Thoracic aorta (tissue), 2 donors: ENCODE results near the gene NEK8. TPM values are rescaled to one million over a fixed set of nuclear protein-coding genes. Genes with fewer than 3 reads are reported as not detected.
"Not testable (repeated sequence)": the region's sequence is repeated elsewhere in the genome, so short reads cannot be mapped to it uniquely, and the experiment has no call there.

ENCODE experiments used
- ATAC-seq: fragments of 150-250 bp; one replicate; pipeline ENCODE4 v1.8.0; 2017; ENCODE audit warnings: low read depth; ENCODE audit not compliant: insufficient number of reproducible peaks, low FRiP score
- DNase-seq: peaks from one replicate; pipeline ENCODE4 v3.0.0-alpha.2; 2020; ENCODE audit warnings: low spot score
- H3K27ac ChIP-seq, 2 donors: fragments of 200-600 bp; sonication (generic); 1 replicate in 1 of 2; 2 replicates in 1 of 2; pipeline ENCODE4 v1.5.1; 2016; ENCODE audit warnings: mild to moderate bottlenecking in 2 of 2, moderate library complexity in 2 of 2
- H3K27me3 ChIP-seq: fragments of 200-600 bp; sonication (generic); replicated peaks from 2 replicates; pipeline ENCODE4 v1.6.0; 2016; ENCODE audit warnings: mild to moderate bottlenecking; ENCODE audit not compliant: insufficient read depth
- H3K36me3 ChIP-seq: fragments of 200-600 bp; sonication (generic); one replicate; pipeline ENCODE4 v1.5.1; 2016
- H3K4me1 ChIP-seq, 2 donors: fragments of 200-600 bp; sonication (generic); 1 replicate in 1 of 2; 2 replicates in 1 of 2; pipeline versions ENCODE4 v1.5.1 to v1.6.0; 2016; ENCODE audit warnings: low read depth in 2 of 2, mild to moderate bottlenecking in 1 of 2; ENCODE audit not compliant: control insufficient read depth in 1 of 2
- H3K4me3 ChIP-seq: fragments of 200-600 bp; sonication (generic); 2 replicates; pipeline ENCODE4 v1.5.1; 2016; ENCODE audit warnings: mild to moderate bottlenecking
- H3K9me3 ChIP-seq: fragments of 200-600 bp; sonication (generic); 2 replicates; pipeline ENCODE4 v1.5.1; 2016
- CTCF ChIP-seq: fragments of 200-600 bp; sonication (generic); IDR thresholded peaks from one replicate; pipeline ENCODE4 v1.5.1; 2019; ENCODE audit warnings: antibody characterized with exemption
- total RNA-seq, 2 donors: library from RNA; depleted of rRNA; stranded (reverse); fragments of >200 nt; gene quantifications; one replicate each; pipeline versions ENCODE4 v1.1.0 to v1.2.3, GENCODE V29; 2016

Gene NEK8
- total RNA-seq, 2 donors from 2014 or later: 1.5 to 2.2 TPM

- peaks cover 27% of the 10 kb centered on the region for H3K36me3 ChIP-seq
- H3K4me3 ChIP-seq: peak overlapping the region; percentile 74
- H3K27me3 ChIP-seq: no peaks in the 10 kb centered on the region
- DNase-seq: no peak
- TF ChIP-seq CTCF: peak; percentile 100
- peak; percentile 72 for ATAC-seq
- H3K4me1 ChIP-seq: peaks cover 19 to 32% of the 10 kb centered on the region in 2 donors
- no peaks in the 10 kb centered on the region for H3K9me3 ChIP-seq
- peak overlapping the region; percentile 93 for H3K27ac ChIP-seq
Measured at GRCh38 chr17:28726627-28727491, 1.7 kb upstream of the NEK8 start.

- Histone ChIP-seq H3K9me3 (no peaks in the 10 kb centered on the region), H3K36me3 (no peaks in the 10 kb centered on the region), H3K27me3 (no peaks in the 10 kb centered on the region), H3K27ac (no peak overlapping the region), H3K4me3 (no peak overlapping the region), H3K4me1 (peaks cover 19 to 20% of the 10 kb centered on the region in 2 donors)
- TF ChIP-seq CTCF: no peak
- DNase-seq (no peak), ATAC-seq (no peak)
Measured at GRCh38 chr17:28729950-28730330, 1.4 kb downstream of the NEK8 start.

GRCh38 chr17:28733346-28733745 is 4.8 kb downstream of the NEK8 start:
- no peaks in the 10 kb centered on the region for H3K9me3 ChIP-seq
- no peak overlapping the region for H3K4me3 ChIP-seq
- H3K27ac ChIP-seq: no peak overlapping the region
- no peak for TF ChIP-seq CTCF
- no peaks in the 10 kb centered on the region for H3K36me3 ChIP-seq
- no peaks in the 10 kb centered on the region for H3K27me3 ChIP-seq
- H3K4me1 ChIP-seq: peaks cover 0 to 3% of the 10 kb centered on the region in 2 donors
- DNase-seq: no peak
- ATAC-seq: no peak

- no peak overlapping the region for H3K27ac ChIP-seq
- H3K4me3 ChIP-seq: no peak overlapping the region
- ATAC-seq (no peak), DNase-seq (no peak)
- H3K36me3 ChIP-seq: no peaks in the 10 kb centered on the region
- H3K9me3 ChIP-seq: no peaks in the 10 kb centered on the region
- H3K27me3 ChIP-seq: no peaks in the 10 kb centered on the region
- H3K4me1 ChIP-seq: no peaks in the 10 kb centered on the region
- no peak for TF ChIP-seq CTCF
Measured at GRCh38 chr17:28734712-28735241, 6.2 kb downstream of the NEK8 start.

GRCh38 chr17:28735242-28735722 is 6.7 kb downstream of the NEK8 start:
- Histone ChIP-seq H3K36me3 (no peaks in the 10 kb centered on the region), H3K9me3 (no peaks in the 10 kb centered on the region), H3K27me3 (no peaks in the 10 kb centered on the region), H3K4me3 (no peak overlapping the region), H3K27ac (no peak overlapping the region), H3K4me1 (no peaks in the 10 kb centered on the region)
- DNase-seq (no peak), ATAC-seq (no peak)
- TF ChIP-seq CTCF: no peak

- H3K36me3 ChIP-seq, ATAC-seq, H3K9me3 ChIP-seq: not testable (repeated sequence)
Measured at GRCh38 chr17:28735913-28736769, 7.6 kb downstream of the NEK8 start.

More at GRCh38 chr17:28735913-28736769, 7.6 kb downstream of the NEK8 start:
- H3K4me1 ChIP-seq, H3K27me3 ChIP-seq, H3K27ac ChIP-seq, H3K4me3 ChIP-seq, DNase-seq: not testable (repeated sequence)
